22Rv1 (cell line): ENCODE measurements around the gene ISCA1.

Experiments used
- H3K27ac ChIP-seq: fragments of 450-650 bp; 2 replicates; pipeline ENCODE4 v1.5.1; 2017
- CTCF ChIP-seq: fragments of 450-650 bp; IDR thresholded peaks from 2 replicates; pipeline ENCODE4 v1.5.1; 2017; ENCODE audit warnings: mild to moderate bottlenecking
- ZFX ChIP-seq: fragments of 450-650 bp; IDR thresholded peaks from 2 replicates; pipeline ENCODE4 v1.6.1; 2017; ENCODE audit warnings: antibody characterized with exemption, borderline replicate concordance

Gene ISCA1

GRCh38 chr9:86222667-86223066, 59.7 kb downstream of the ISCA1 start:
- TF ChIP-seq ZFX (no peak), CTCF (no peak)
- H3K27ac ChIP-seq = no peak overlapping the region

GRCh38 chr9:86219606-86220005, 62.7 kb downstream of the ISCA1 start:
- no peak for TF ChIP-seq ZFX
- no peak for TF ChIP-seq CTCF

GRCh38 chr9:86217076-86217755, 65.1 kb downstream of the ISCA1 start:
- no peak overlapping the region for H3K27ac ChIP-seq
- TF ChIP-seq CTCF (no peak), ZFX (no peak)

More at GRCh38 chr9:86219606-86220005, 62.7 kb downstream of the ISCA1 start:
- no peak overlapping the region for H3K27ac ChIP-seq
